C4-2B (cell line): ENCODE data around the gene OSBPL8.
"Not testable (repeated sequence)": the region's sequence is repeated elsewhere in the genome, so short reads cannot be mapped to it uniquely, and the experiment has no call there.

Experiments
- H3K27ac ChIP-seq: fragments of 450-650 bp; 2 replicates; pipeline ENCODE4 v1.5.1; 2017
- CTCF ChIP-seq: fragments of 450-650 bp; conservative IDR thresholded peaks from 2 replicates; pipeline ENCODE4 v1.5.1; 2017; ENCODE audit warnings: mild to moderate bottlenecking
- ZFX ChIP-seq: fragments of 450-650 bp; IDR thresholded peaks from 2 replicates; pipeline ENCODE4 v1.6.1; 2017

The OSBPL8 gene

DNA sequence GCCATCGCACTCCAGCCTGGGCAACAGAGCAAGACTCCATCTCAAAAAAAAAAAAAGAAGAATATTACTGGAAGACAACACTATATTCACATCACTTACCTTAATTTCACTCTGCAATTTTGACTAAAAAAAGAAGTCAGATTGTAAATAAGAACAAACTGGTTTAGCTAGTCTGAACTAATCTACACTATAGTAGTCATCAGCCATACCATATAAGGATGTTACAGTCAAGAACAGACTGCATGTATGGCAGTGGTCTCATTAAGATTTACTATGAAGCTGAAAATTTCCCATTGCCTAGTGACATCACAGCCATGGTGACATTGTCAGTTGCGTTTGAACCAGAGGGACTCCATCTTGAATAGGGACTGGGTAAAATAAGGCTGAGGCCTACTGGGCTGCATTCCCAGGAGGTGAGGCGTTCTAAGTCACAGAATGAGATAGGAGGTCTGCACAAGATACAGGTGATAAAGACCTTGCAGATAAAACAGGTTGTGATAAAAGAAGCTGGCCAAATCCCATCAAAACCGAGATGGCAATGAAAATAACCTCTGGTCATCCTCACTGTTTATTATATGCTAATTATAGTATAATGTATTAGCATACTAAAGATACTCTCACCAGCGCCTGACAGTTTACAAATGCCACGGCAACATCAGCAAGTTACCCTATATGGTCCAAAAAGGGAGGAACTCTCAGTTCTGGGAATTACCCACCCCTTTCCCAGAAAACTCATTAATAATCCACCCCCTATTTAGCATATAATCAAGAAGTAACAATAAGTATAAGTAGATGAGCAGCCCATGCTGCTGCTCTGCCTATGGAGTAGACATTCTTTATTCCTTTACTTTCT, 51.2 kb downstream of the OSBPL8 start:
- no peak for TF ChIP-seq CTCF
- no peak for TF ChIP-seq ZFX
- H3K27ac ChIP-seq, result no peak overlapping the region

DNA sequence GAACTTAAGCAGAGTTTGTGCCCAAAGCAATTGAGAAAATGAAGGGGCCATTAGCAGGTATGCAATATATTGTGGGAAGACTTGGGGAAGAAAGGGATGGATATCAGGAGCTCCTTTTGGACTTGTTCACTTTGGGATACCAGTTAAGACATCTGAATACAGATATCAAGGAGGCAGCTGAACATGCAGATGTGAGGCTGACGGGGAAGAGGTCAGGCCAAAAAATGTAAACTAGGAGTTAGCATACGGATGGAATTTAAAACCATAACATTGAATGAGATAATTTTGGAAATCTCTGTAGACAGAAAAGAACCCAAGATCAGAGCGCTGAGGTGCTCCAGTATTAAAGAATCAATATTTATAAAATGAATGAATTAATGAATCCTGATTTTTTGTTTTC, 53.4 kb downstream of the OSBPL8 start:
- no peak overlapping the region for H3K27ac ChIP-seq
- TF ChIP-seq CTCF (no peak), ZFX (no peak)

GRCh38 chr12:76505050-76505449, 54.5 kb downstream of the OSBPL8 start:
- no peak overlapping the region for H3K27ac ChIP-seq
- TF ChIP-seq ZFX (no peak), CTCF (no peak)

DNA sequence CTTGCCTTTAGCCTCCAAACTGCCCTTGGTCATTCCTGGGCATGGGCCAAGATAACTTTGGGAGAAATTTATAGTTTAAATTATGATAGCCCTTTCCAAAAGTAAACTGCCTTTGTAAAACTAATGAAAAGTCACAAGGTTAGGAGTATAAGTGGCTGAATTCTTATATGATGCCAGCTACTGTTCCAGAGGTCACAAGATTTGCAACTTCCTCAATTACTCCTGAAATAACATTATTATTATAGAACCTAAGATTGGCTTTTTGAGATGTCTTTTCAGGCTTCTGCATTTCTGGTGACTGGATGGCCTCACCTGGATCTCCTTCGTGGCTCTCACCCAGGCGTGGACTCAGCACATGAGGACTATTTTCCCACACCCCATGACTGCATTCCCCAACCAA, 55.0 kb downstream of the OSBPL8 start:
- no peak overlapping the region for H3K27ac ChIP-seq
- no peak for TF ChIP-seq CTCF
- TF ChIP-seq ZFX, result no peak

GRCh38 chr12:76503957-76504356, 55.6 kb downstream of the OSBPL8 start:
- H3K27ac ChIP-seq, result no peak overlapping the region
- TF ChIP-seq CTCF (no peak), ZFX (no peak)

DNA sequence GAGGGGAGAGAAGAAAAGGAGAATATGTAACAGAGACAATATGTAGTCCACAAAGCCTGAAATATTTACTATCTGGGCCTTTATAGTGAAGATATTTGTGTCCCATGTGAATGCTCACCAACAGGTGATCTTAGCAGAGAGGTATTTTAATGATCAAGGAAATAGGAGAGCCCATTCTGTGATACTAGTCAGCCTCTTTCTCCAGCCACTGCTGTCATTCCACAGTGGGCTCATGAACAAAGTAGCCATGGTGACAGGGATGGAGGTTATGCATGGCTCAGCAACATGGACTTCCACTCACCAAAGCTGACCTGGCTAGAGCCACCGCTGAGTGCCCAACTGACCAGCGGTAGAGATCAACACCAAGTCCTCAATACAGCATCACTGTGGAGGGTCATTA, 58.2 kb downstream of the OSBPL8 start:
- TF ChIP-seq CTCF, result no peak
- no peak for TF ChIP-seq ZFX
- H3K27ac ChIP-seq, result no peak overlapping the region

- H3K27ac ChIP-seq, result not testable (repeated sequence)
These were observed 60.4 kb downstream of the OSBPL8 start for GRCh38 chr12:76499136-76499535.

GRCh38 chr12:76495556-76495955, 64.0 kb downstream of the OSBPL8 start:
- no peak overlapping the region for H3K27ac ChIP-seq
- TF ChIP-seq ZFX (no peak), CTCF (no peak)
